HG03558 (cell line): Measurements from ENCODE around the gene GGCX.
"Not testable (repeated sequence)": the region's sequence is repeated elsewhere in the genome, so short reads cannot be mapped to it uniquely, and the experiment has no call there.

Experiments
- ATAC-seq: cut with Tn5 transposase; IDR thresholded peaks from one replicate; pipeline ENCODE4 v1.9.1; 2021; ENCODE audit warnings: moderate number of reproducible peaks; ENCODE audit not compliant: unreplicated experiment; ENCODE audit errors: extremely low read depth

GGCX gene

DNA sequence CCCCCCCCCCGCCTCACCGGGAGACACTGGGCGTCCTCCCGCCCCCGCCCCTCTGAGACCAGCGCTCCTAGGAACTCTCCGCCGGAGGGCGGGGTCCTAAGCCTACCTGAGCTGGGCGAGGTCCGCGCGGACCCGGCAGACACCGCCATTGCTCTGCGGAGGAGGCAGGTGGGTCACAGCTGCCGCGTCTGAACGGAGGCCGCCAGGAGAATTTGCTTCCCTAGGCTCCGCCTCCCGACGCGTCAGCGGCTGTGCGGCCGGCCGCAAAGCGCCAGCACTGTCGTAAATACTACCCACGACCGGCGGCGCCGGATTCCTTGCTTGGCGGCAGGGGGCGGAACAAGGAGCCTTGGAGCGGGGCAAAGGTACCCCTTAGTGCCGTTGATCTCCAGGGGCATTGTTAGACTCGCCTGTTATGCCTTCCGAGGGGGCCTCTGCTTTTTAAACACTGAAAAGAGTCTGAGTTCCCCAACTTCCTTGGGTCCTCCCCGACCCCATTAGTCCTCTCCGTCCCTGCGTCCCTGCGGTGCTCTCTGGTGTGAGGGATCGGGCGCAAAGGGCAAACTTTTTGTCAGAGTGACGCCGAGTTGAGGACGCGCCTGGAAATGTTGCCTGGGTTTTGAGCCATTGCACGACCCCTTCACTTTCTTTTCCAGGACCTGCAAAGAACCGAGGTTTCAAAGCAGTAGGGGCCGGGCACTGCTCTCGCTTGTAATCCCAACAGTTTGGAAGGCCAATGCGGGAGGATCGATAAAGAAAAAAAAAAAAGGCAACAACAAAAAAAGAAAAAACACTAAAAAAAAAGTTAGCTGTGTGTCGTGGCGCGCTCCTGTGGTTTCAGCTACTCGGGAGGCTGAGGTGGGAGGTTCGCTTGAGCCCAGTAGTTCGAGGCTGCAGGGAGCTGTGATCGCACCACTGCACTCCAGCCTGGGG lies at the start of gene GGCX:
TSS of gene GGCX (minus strand) at position 214 of the 933 bp plus-strand sequence. CDS start at position 149, 65 bp downstream.
- ATAC-seq, result peak; percentile 66

DNA sequence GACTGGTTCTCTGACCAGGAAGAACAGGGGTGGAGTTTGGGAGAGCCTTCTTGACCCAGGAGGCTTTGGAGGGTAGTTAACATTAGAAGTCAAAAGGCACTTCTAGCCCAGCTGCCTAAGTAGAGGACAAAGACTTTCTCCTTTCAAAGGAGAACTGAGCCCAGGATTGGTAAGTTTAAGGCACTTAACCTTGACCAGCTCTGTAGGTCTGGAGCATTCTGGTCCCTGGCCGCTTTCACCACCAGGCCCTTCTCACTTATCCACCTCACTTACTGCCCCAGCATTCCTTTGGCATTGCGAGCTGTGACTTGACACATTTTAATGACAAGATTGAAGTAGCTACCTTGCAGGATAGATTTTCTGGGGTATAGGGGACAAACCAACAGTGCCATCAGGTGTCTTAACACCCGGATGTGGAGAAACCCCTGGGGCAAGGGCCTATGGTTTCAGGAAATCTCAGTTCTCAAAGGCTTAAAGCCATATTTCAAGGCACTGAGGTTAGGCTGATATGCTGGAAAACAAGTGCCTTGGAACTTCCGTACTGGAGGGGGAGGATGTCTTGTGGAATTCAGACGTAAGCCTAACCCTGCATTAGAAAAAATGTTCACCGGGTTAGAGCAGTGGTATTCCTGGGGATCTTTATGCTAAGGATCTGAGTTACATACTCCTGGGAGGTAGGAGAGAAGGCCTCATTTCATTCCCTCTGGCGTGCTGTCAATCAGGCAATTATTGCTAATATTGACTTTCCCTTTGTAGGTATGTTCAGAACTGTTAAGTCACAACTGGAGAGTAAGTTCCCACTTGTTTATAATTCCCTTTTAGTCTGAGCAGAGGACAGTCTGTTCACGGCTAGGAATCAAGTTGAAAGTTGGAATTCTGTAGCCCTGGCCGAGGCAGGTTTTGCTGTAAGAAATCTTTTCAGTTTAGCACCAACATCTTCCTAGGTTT lies 46.2 kb upstream of the GGCX start:
- ATAC-seq, result no peak

DNA sequence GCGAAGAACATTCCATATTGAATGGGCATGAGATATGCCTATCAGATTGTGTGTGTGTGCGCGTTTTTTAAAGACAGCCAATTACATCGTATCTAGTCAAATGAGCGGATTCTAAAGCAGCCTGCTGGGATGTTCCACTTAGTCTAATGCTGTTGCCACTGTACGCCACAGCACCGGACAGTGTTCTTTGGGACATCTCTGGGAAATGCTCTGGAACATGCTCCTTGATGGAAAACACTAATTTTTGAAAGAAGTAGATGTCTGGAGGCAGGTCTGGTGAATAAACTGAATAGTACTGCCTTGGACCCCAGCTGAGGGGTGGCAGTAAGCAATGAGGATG lies 44.8 kb upstream of the GGCX start:
- no peak for ATAC-seq

DNA sequence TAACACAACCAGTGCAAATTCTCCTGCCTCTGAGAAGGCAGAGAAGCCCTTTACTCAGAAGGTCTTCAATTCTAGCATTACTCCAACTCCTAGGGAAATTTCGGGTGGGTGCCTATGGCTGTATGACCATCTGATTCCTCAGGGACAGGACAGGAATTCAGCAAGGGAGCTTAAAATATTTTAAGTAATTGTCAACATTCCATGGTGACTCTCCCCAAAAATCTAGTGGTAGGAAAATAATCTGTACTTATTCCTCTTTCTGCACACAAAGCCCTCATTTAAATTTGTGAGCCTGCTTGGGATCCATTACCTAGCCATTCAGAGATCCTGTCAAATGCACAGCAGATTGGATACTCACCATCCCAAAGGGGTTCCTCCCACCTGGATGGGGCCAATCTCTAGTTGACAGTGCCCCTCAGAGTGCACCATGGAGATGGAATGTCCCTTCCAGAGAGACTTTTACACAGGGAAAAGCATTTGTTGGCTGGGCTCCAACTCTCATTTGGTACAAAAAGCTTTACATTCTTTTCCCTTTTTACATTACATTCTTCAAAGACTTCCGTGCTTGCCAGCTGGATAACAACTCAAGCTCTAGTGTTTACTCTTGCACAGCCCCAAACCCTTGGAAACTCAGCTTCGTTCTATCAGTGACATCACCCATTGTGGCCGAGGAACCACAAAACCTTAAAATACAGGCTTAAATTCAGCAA lies 44.3 kb upstream of the GGCX start:
- ATAC-seq, result no peak

DNA sequence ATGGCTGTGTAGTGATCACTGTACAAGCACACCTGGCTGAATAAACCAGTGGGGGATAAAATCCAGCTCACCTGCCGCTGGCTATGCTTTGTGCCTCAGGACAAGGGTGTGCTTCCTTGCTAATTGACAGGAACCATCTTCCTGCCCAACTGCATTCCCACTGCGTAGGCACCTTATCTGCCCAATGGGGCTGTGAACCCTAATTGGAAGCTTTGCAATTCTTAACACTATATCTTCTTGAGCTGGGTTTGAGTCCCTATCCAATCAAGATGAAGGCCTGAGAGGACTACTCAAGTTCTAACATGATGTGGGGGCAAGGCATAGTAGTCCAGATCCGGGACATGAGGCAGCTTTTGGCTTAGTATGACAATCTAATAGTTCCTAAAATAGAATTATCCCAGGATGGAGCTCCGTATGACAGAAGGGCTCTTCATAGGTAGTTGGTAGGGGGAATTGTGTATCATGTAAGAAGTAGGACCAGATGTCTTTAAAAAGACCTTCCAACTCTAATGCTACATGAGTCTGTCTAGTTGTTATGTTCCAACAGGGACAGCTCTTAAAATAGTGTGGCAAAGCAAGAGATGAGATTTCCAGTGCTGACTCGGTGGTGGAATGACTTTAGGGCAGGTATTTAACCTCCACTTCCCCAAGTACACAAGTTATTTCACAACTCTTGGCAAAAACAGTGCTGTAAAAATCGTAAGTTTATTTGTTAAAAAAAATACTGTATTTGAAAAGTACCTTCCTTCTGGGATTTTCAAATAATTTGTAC lies 43.5 kb upstream of the GGCX start:
- ATAC-seq, result no peak

DNA sequence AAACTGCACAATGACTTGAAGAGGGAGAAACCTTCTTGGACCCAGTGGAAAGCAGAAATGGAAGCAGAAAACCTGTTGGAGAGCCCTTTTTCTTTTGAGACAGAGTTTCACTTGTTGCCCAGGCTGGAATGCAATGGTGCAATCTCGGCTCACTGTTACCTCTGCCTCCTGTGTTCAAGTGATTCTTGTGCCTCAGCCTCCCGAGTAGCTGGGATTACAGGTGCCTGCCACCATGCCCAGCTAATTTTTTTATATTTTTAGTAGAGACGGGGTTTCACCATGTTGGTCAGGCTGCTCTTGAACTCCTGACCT lies 42.8 kb upstream of the GGCX start:
- ATAC-seq, result not testable (repeated sequence)

DNA sequence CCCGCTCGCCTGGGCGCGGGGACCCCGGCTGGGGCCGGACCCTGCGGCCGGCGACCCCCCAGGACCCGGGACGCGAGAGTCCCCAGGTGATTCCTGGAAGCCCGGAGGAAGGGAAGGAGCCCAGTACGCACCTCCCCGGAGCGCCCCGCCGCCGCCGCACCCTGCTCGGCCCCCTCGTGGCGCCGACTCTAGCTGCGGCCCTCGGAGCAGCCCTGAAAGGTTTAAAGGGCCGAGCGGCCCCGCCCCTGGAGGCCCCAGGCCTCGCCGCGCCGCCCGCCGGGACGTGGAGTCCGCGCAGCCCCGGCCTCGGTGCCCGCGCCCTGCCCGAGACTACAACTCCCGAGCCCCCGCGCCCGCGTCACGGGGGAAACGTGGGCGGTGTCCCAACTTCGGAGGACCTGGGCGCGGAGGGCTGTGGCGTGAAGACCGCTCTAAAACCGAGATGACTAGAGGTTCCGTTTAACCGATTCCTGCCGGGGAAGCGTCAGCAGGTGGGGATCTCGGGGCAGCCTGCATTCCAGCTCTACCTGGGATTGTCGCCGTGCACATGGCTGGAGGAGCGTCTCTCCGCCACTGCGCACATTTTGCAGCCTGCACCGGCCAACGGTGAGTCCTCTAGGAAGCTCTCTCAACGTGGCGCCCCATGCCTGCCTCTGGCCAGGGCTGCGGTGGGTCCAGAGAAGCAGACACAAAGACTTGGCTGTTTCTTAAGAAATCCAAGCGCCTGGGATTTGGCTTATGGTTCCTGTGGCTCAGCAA lies 41.4 kb upstream of the GGCX start, which contains the start of gene TMEM150A:
TSS of gene TMEM150A (minus strand) at position 223 of the 759 bp plus-strand sequence. CDS start 750 bp downstream, outside the sequence.
- peak; percentile 87 for ATAC-seq

DNA sequence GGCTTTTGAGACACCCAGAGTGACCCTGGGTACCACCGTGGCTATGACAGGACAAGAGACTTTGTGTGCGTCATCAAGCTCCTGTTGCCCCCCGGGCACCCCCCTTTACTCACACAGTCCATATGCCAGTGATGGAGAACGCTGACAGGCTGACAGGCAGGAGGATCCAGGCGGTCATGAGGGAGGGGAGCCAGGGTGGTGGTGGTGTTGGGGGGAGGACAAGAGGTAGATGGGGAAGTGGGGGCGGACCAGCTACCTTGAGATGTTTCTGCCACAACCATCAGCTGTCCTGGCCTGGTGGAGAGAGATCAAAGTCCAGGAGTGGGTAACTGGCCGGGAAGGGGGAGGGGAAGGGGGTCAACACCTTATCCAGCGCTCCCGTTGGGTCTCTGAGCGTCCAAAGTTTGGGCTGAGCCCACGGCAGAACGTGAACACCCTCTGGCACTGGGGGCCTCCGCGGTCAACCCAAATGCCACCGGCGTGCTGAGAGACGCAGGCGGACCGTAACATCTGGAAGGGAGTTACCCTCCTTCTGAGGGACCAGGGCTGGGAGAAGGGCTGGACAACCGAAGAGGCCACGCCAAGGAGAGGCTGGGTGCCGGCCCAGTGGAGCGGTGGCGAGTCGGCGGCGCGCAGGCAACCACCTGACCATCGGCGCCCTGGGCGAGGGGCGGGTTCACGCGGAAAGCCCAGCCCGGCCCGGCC lies 40.6 kb upstream of the GGCX start:
- ATAC-seq, result peak; percentile 12

DNA sequence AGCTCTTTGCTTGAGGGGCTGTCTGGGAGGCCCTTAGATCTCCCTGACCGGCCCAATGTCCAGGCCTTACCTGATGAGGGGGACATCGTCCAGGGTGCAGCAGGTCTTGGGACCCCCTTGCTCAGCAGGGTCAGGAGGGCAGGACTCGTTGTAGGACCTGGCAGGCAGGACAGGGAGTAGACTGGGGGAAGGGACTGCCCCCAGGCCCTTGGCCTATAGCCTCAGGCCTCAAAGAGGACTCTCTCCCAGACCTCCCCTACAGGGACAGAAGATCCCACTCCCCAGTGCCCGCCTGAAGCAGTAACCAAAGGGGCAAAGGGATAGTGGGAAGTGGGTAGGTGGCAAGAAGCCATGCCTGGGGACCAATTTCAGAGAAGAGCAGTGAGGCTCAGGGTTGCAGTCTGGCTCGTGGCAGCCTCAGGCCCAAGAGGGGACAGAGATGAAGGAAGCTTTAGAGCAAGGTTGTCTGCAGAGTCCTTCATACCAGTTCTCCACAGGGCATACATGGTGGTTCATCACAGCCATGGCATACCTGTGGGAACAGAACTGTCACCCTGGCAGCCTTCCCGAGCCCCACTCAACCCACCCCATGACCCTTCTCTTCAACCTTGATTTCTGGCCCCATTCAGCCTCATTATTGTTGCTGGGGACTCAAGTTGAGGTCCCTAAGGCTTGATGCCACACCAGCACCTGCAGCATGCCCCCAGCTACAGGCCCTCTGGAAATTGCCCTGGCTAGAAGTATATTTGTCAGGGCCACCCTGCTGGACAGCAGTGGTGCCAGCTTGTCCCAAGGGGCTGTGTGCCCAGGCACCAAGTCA lies 39.9 kb upstream of the GGCX start:
- no peak for ATAC-seq

DNA sequence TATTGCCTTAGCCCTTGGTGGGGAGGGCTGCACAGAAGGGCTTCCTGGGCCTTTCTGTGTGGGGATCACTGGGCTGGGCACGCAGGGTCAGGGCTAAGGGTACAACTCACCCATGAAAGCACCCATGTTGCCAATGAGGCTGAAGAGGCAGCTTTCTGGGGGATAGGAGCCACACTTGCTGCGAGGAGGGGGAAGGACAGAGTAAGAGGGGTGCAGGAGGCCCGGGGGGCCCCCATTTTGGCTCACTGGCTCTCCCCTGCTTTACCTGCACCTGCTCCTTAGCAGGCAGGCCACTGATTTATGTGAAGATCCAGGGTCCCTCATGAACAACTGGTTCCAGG lies 38.9 kb upstream of the GGCX start:
- ATAC-seq, result no peak

DNA sequence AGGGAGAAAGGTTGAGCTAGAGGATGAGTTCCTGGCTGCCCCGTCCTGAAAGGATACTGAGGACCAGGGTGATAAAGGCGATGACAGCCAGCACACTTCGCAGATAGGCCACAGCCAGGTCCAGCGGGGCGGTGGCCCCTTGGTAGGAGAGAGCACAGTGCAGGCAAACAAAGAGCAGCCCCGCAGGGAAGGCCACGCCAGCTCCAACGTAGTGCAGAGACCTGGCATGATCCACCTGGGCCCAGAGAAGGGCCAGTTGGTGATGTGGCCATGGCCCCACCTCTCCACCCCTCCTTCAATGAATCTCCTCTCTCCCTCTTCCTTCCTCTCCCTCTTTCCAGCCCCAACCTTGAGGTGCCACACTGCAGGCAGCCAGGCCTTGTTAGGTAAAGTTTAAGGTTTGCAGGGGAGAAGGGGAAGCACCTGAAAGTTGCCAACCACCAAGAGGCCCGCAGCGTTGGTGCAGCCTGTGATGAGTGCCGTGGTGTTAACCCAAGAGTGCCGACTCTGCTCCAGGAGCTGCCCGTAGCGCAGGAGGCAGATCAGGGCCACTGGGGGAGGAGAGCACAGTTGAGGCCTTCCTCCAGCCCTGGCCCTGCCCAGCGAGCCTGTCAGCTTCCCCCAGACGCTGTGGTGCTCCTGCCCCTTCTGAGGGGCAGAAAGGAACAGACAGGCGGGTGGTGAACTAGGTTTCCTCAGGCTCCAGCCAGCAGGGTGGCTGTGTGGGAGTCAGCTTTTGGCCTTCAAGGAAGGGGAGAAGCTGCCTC lies 38.4 kb upstream of the GGCX start:
- no peak for ATAC-seq

DNA sequence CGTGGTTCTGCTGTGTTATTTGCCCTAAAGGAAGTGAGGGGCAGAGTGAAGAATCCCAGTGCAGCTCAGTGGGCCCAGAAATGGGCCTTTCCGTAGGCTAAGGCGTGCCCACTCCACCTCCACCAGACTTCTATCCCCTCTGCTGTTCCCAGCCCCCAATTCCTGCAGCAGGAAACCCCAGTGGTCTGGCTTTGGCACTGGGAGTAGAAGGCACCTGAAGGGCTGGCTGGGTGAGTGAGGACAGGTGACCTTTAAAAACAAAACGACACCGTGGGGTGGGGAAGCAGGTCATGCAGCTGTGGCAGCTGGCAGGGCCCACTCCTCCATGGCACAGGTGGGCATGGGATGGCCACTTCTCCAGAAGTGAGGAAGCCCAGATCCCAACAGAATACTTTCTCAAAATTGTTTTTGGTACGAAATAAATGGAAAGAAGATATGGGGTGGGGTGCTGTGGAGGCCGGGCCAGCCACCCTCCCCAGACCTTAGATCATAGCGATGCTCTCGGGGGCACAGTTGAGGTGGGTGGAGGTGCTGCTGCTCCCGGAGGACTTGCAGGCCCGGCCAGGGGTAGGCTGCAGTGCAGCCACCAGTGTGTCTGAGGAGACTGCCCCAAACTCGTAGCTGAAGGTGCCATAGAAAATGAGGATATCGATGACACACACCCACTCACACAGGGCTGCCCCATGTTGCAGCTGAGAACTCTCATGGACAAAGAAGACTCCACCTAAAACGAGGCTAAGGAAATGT lies 37.5 kb upstream of the GGCX start:
- ATAC-seq, result no peak

DNA sequence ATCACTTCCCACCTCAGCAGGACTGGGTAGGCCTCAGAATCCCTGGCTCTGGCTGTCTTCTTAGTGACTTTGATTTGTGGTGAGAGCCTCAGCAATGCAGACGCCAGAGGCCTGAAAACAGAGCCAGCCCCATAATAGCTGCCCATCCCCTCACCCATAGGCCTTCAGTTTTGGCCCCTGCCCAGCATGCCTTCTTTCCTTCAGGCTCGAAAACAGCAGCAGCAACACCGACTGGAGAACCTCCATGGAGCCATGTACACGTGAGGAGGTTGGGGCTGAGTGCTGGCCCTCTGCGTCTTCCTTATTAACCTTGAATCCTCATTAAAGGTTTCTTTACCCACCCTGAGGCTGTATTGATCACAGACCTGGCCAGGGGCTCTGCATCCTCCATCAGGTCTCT lies 35.9 kb upstream of the GGCX start:
- ATAC-seq, result no peak

DNA sequence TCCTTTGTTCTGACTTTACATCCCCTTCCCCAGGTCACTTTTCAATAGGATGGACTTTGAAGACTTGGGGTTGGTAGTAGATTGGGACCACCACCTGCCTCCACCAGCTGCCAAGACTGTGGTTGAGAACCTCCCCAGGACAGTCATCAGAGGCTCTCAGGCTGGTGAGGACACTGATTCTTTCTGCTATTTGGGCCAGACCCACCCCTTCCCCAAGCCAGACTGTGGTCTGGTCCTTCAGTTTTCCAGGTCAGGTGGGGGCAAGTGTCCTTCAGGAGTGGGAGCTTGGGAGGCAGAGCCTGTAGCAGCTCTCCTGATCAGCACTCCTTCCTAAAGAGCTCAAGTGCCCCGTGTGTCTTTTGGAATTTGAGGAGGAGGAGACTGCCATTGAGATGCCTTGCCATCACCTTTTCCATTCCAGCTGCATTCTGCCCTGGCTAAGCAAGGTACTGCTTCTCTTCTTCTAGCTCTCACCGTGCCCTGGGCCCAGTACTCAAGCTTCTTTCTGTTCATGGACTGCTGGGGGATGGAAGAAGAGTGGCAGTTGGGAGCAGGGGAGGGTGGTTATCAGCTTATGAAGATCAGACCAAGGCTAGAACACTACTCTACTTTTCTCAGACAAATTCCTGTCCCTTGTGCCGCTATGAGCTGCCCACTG lies 35.3 kb upstream of the GGCX start:
- no peak for ATAC-seq

DNA sequence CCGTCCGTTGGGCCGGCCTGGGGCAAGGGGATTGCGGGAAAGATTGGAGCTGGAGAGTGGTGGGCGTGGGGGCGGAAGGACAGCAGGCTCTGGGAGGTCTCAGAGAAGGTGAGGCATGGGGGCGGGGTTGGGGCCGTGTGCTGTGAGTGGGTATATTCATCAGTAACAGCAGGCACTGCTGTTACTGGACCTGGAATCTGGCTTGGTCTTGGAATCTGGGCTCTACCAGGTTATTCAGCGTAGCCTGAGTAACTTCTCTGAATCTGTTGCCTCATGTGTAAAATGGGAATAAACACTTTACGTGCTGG lies 34.7 kb upstream of the GGCX start:
- no peak for ATAC-seq
